ENCODE data around the gene FBXO39. TPM values are rescaled to one million over a fixed set of nuclear protein-coding genes. Genes with fewer than 3 reads are reported as not detected.

The FBXO39 gene
- total RNA-seq, 1 experiment from 2014 or later = not detected

DNA sequence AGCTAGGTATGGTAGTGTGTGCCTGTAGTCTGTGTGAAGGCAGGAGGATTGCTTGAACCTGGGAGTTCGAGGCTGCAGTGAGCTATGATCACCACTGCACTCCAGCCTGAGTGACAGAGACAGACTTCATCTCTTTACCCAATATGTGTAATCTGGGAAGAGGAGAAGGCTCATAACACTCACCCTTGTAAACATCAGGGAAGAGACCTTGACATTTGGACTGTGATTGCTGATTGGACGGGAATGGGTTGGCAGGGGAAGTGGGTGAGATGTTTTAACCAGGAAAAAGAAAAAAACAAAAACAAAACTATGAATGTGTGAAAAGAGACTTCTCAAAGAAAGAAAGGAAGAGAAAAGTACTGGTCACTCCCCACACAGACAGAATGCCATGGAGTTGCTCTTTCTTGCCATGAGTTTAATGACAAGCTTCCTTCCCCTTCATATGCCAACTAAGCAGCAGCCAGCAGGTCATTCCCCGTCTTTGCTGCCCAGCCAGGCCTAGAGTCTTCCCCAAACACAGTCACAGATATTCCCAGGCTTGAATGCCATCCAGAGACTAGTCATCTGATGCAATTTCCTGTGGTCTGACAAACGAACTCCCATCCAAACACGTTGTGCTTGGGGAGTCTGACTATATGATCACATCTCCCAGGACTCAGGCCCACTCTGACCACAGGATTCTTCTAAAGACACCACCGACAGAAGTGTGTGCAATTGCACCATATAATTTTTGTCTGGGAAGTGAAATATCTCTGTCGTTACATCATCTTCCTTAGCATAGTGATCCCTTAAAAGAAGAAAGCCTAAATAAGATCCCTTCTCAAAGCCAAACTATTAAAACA, 23.7 kb upstream of the FBXO39 start:
- CTCF ChIA-PET = no interaction called here
- ATAC-seq = no peak

DNA sequence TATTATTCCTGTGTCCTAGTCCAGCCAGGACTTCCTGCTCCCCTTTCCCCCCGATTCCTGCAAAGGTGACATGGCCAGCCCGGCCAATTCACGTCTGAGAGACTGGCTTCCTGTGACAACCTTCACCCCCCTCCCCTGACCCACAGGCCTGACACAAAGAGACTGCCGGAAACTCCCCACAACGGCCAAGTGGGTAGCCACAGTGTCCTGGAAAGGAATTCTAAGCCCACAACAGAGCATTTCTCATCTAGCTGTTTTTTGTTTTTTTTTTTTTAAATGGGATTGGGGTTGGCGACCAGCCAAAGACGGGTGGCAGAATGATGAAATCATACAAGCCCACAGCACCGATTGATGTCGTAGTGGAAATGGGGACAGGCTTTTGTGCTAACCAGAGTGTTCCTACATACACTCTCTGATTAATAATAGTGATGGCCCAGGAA, 23.0 kb upstream of the FBXO39 start:
- DNase-seq (ENCODE audit: low read depth, low spot score) (no peak), ATAC-seq (no peak)
- in situ Hi-C loops (cut with HindIII; ENCODE audit: low pct_unique_long_range_greater_than_20kb, low sequenced_read_pairs) (no loop called here), intact Hi-C loops (cut with micrococcal nuclease; ENCODE audit: unreplicated experiment) (no loop called here)
- ChIA-PET CTCF (no interaction called here), POLR2A (no interaction called here)
- no peak overlapping the region for H3K4me3 ChIP-seq (ENCODE audit: low read depth in 2 of 2, low read length in 2 of 2)
- H3K27ac ChIP-seq (ENCODE audit: low read length) = no peak overlapping the region; the same call in 1 of the 2 replicates
- no peaks in the 10 kb centered on the region for H3K36me3 ChIP-seq (ENCODE audit: control insufficient read depth, insufficient read depth, low read length)
- H3K9me3 ChIP-seq (ENCODE audit: control insufficient read depth, insufficient read depth, low read depth, low read length) = no peaks in the 10 kb centered on the region
- TF ChIP-seq TCF7L2 (IDR thresholded peaks at IDR 0.05; ENCODE audit: low read depth, low read length) (no peak), SIN3A (IDR thresholded peaks at IDR 0.05; ENCODE audit: borderline replicate concordance, insufficient read depth, low read depth, low read length) (no peak), POLR2AphosphoS5 (IDR thresholded peaks at IDR 0.05; ENCODE audit: low read depth, low read length) (no peak)
- TF ChIP-seq, protein P1, sequence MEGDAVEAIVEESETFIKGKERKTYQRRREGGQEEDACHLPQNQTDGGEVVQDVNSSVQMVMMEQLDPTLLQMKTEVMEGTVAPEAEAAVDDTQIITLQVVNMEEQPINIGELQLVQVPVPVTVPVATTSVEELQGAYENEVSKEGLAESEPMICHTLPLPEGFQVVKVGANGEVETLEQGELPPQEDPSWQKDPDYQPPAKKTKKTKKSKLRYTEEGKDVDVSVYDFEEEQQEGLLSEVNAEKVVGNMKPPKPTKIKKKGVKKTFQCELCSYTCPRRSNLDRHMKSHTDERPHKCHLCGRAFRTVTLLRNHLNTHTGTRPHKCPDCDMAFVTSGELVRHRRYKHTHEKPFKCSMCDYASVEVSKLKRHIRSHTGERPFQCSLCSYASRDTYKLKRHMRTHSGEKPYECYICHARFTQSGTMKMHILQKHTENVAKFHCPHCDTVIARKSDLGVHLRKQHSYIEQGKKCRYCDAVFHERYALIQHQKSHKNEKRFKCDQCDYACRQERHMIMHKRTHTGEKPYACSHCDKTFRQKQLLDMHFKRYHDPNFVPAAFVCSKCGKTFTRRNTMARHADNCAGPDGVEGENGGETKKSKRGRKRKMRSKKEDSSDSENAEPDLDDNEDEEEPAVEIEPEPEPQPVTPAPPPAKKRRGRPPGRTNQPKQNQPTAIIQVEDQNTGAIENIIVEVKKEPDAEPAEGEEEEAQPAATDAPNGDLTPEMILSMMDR (IDR thresholded peaks at IDR 0.05) = no peak
- TF ChIP-seq, protein P2, sequence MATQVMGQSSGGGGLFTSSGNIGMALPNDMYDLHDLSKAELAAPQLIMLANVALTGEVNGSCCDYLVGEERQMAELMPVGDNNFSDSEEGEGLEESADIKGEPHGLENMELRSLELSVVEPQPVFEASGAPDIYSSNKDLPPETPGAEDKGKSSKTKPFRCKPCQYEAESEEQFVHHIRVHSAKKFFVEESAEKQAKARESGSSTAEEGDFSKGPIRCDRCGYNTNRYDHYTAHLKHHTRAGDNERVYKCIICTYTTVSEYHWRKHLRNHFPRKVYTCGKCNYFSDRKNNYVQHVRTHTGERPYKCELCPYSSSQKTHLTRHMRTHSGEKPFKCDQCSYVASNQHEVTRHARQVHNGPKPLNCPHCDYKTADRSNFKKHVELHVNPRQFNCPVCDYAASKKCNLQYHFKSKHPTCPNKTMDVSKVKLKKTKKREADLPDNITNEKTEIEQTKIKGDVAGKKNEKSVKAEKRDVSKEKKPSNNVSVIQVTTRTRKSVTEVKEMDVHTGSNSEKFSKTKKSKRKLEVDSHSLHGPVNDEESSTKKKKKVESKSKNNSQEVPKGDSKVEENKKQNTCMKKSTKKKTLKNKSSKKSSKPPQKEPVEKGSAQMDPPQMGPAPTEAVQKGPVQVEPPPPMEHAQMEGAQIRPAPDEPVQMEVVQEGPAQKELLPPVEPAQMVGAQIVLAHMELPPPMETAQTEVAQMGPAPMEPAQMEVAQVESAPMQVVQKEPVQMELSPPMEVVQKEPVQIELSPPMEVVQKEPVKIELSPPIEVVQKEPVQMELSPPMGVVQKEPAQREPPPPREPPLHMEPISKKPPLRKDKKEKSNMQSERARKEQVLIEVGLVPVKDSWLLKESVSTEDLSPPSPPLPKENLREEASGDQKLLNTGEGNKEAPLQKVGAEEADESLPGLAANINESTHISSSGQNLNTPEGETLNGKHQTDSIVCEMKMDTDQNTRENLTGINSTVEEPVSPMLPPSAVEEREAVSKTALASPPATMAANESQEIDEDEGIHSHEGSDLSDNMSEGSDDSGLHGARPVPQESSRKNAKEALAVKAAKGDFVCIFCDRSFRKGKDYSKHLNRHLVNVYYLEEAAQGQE (IDR thresholded peaks at IDR 0.05; ENCODE audit: insufficient read depth in 1 of 2, low read depth in 2 of 2, low read length in 1 of 2) = no peak
- no peaks in the 10 kb centered on the region for H3K27me3 ChIP-seq (ENCODE audit: control insufficient read depth, insufficient read depth, low read length)
- H3K4me1 ChIP-seq (ENCODE audit: control insufficient read depth, insufficient read depth, low read length) = no peaks in the 10 kb centered on the region
- BruUV-seq (replicated peaks) = no TSS peak

More for the DNA sequence above, 23.7 kb upstream of the FBXO39 start:
- DNase-seq (ENCODE audit: low read depth, low spot score) = no peak
- no peaks in the 10 kb centered on the region for H3K9me3 ChIP-seq (ENCODE audit: control insufficient read depth, insufficient read depth, low read depth, low read length)
- POLR2A ChIA-PET = no interaction called here
- H3K27me3 ChIP-seq (ENCODE audit: control insufficient read depth, insufficient read depth, low read length) = 0 out of 2 replicates have a peak, but pooled peaks cover under 1% of the 10 kb centered on the region
- BruUV-seq (replicated peaks) = no TSS peak
- no peak overlapping the region for H3K4me3 ChIP-seq (ENCODE audit: low read depth in 2 of 2, low read length in 2 of 2)
- H3K27ac ChIP-seq (ENCODE audit: low read length) = peak overlapping the region; percentile 20; the same call in 1 of the 2 replicates
- no peaks in the 10 kb centered on the region for H3K36me3 ChIP-seq (ENCODE audit: control insufficient read depth, insufficient read depth, low read length)
- in situ Hi-C loops (cut with HindIII; ENCODE audit: low pct_unique_long_range_greater_than_20kb, low sequenced_read_pairs) = no loop called here
- intact Hi-C loops (cut with micrococcal nuclease; ENCODE audit: unreplicated experiment) = no loop called here
- TF ChIP-seq, protein P1 (IDR thresholded peaks at IDR 0.05) = no peak
- TF ChIP-seq SIN3A (IDR thresholded peaks at IDR 0.05; ENCODE audit: borderline replicate concordance, insufficient read depth, low read depth, low read length) (no peak), TCF7L2 (IDR thresholded peaks at IDR 0.05; ENCODE audit: low read depth, low read length) (no peak), POLR2AphosphoS5 (IDR thresholded peaks at IDR 0.05; ENCODE audit: low read depth, low read length) (no peak)
- TF ChIP-seq, protein P2 (IDR thresholded peaks at IDR 0.05; ENCODE audit: insufficient read depth in 1 of 2, low read depth in 2 of 2, low read length in 1 of 2) = no peak
- no peaks in the 10 kb centered on the region for H3K4me1 ChIP-seq (ENCODE audit: control insufficient read depth, insufficient read depth, low read length)
